Activated naive CD4-positive, alpha-beta T cell treated with anti-CD3 and anti-CD28 coated beads, Interleukin-2, amount 50 U/mL, for 16 hours (primary cell): ENCODE measurements around the gene SMIM35.

Experiments
- DNase-seq: peaks from one replicate; pipeline ENCODE4 v3.0.0-alpha.2; 2020

The SMIM35 gene

GRCh38 chr11:118000067-118000849 is 86.5 kb downstream of the SMIM35 start:
- no peak for DNase-seq

- DNase-seq: no peak
Measured at GRCh38 chr11:117999354-117999993, 87.3 kb downstream of the SMIM35 start.

GRCh38 chr11:117998664-117999353 is 88.0 kb downstream of the SMIM35 start:
- DNase-seq: no peak

GRCh38 chr11:117997823-117998579 is 88.8 kb downstream of the SMIM35 start:
- DNase-seq: no peak

- DNase-seq: no peak
Measured at GRCh38 chr11:117997406-117997805, 89.4 kb downstream of the SMIM35 start.

- DNase-seq: no peak
Measured at GRCh38 chr11:117996058-117996457, 90.7 kb downstream of the SMIM35 start.

- DNase-seq: no peak
Measured at GRCh38 chr11:117995472-117995871, 91.3 kb downstream of the SMIM35 start.

- DNase-seq: no peak
Measured at GRCh38 chr11:117993988-117994745, 92.6 kb downstream of the SMIM35 start.

GRCh38 chr11:117992620-117993019 is 94.1 kb downstream of the SMIM35 start:
- no peak for DNase-seq

GRCh38 chr11:117992136-117992535 is 94.6 kb downstream of the SMIM35 start:
- DNase-seq: no peak

GRCh38 chr11:117989351-117990102 is 97.2 kb downstream of the SMIM35 start:
- no peak for DNase-seq

- DNase-seq: peak; percentile 73
Measured at GRCh38 chr11:117986981-117987574, 99.7 kb downstream of the SMIM35 start.

- peak; percentile 79 for DNase-seq
Measured at GRCh38 chr11:117985953-117986887, 100.5 kb downstream of the SMIM35 start, which contains the start of gene IL10RA. Gene IL10RA, plus strand, starts transcription at chr11:117986394. Its CDS starts 74 bp downstream, at chr11:117986468.

GRCh38 chr11:117984476-117984875 is 102.3 kb downstream of the SMIM35 start:
- DNase-seq: no peak

- no peak for DNase-seq
Measured at GRCh38 chr11:117983163-117983475, 103.6 kb downstream of the SMIM35 start.

- DNase-seq: no peak
Measured at GRCh38 chr11:117980720-117981119, 106.0 kb downstream of the SMIM35 start.

GRCh38 chr11:117980280-117980679 is 106.5 kb downstream of the SMIM35 start:
- DNase-seq: no peak

GRCh38 chr11:117979481-117980211 is 107.1 kb downstream of the SMIM35 start:
- no peak for DNase-seq

- no peak for DNase-seq
Measured at GRCh38 chr11:117978991-117979390, 107.8 kb downstream of the SMIM35 start.
